ENCODE results near the gene NBEAL1.
"Not testable (repeated sequence)": the region's sequence is repeated elsewhere in the genome, so short reads cannot be mapped to it uniquely, and the experiment has no call there.

Gene NBEAL1

GRCh38 chr2:203040966-203041521 is 26.4 kb downstream of the NBEAL1 start:
- DNase-seq: no peak

GRCh38 chr2:203042178-203042577 is 27.5 kb downstream of the NBEAL1 start:
- DNase-seq: no peak

- DNase-seq: no peak
Observed at GRCh38 chr2:203043226-203043625, 28.6 kb downstream of the NBEAL1 start.

- no peak for DNase-seq
Observed at GRCh38 chr2:203045867-203046266, 31.2 kb downstream of the NBEAL1 start.

GRCh38 chr2:203052539-203052938 is 37.9 kb downstream of the NBEAL1 start:
- no peak for DNase-seq

GRCh38 chr2:203059567-203060240 is 45.0 kb downstream of the NBEAL1 start:
- DNase-seq: no peak

GRCh38 chr2:203061346-203061745 is 46.7 kb downstream of the NBEAL1 start:
- DNase-seq: no peak

- no peak for DNase-seq
Observed at GRCh38 chr2:203062126-203062525, 47.5 kb downstream of the NBEAL1 start.

- not testable (repeated sequence) for DNase-seq
Observed at GRCh38 chr2:203066519-203067091, 51.9 kb downstream of the NBEAL1 start.

GRCh38 chr2:203070701-203071100 is 56.0 kb downstream of the NBEAL1 start:
- no peak for DNase-seq

GRCh38 chr2:203071148-203071547 is 56.5 kb downstream of the NBEAL1 start:
- no peak for DNase-seq

- no peak for DNase-seq
Observed at GRCh38 chr2:203072371-203072770, 57.7 kb downstream of the NBEAL1 start.

- DNase-seq: no peak
Observed at GRCh38 chr2:203077451-203077850, 62.8 kb downstream of the NBEAL1 start.

- no peak for DNase-seq
Observed at GRCh38 chr2:203080447-203081045, 65.9 kb downstream of the NBEAL1 start.

GRCh38 chr2:203083328-203083727 is 68.7 kb downstream of the NBEAL1 start:
- no peak for DNase-seq

- not testable (repeated sequence) for DNase-seq
Observed at GRCh38 chr2:203086381-203086780, 71.7 kb downstream of the NBEAL1 start.

- not testable (repeated sequence) for DNase-seq
Observed at GRCh38 chr2:203090721-203091120, 76.0 kb downstream of the NBEAL1 start.

GRCh38 chr2:203097735-203098134 is 83.1 kb downstream of the NBEAL1 start:
- no peak for DNase-seq

GRCh38 chr2:203102357-203102756 is 87.7 kb downstream of the NBEAL1 start:
- DNase-seq: not testable (repeated sequence)

- no peak for DNase-seq
Observed at GRCh38 chr2:203104273-203104672, 89.6 kb downstream of the NBEAL1 start.

GRCh38 chr2:203105996-203106395 is 91.3 kb downstream of the NBEAL1 start:
- DNase-seq: no peak

- not testable (repeated sequence) for DNase-seq
Observed at GRCh38 chr2:203110496-203110895, 95.8 kb downstream of the NBEAL1 start.

GRCh38 chr2:203112342-203112741 is 97.7 kb downstream of the NBEAL1 start:
- no peak for DNase-seq

GRCh38 chr2:203115201-203115700 is 100.6 kb downstream of the NBEAL1 start:
- DNase-seq: not testable (repeated sequence)

Measured in stimulated activated CD4-positive, alpha-beta T cell treated with anti-CD3 and anti-CD28 coated beads, Interleukin-2, amount 100 ng/mL, for 24 hours (primary cell).